Measurements from ENCODE around the gene GPR84. TPM values are rescaled to one million over a fixed set of nuclear protein-coding genes. Genes with fewer than 3 reads are reported as not detected.

GPR84 gene
- total RNA-seq, 1 donor from 2014 or later = 0.96 TPM

DNA sequence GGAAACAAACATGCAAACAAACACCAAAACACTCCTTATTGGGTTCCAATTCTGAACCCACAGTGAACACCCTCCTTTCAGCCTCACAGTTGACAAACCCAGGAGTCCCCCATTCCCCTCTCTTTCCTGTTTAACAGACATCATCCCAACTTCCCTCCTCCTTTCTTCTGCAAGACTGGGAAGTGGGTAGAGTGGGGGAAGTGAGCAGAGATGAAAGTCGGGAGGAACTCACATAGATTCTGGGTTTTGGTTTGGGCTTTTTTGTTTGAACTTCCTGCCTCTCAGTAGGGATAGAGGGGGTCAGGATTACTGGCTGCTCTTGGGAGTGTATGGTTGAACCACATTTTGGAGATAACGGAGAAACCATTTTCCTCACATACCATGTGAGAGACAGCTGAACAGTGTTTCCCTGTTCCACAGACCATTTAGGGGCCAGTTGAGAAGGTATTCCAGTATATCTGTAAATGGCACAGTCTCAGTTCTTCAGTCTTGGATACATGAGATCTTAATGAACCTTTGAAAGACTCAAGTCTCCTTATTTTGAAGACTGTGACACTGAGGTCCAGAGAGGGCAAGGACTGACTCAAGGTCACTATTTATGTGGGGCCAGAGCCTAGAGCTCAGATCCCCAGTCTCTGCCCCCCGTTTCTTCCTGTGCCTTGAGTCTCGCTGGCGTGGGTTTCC, 3.9 kb upstream of the GPR84 start:
- no peak for DNase-seq
- Histone ChIP-seq H3K27ac (no peak overlapping the region), H3K36me3 (no peaks in the 10 kb centered on the region), H3K27me3 (no peaks in the 10 kb centered on the region), H3K9me3 (no peaks in the 10 kb centered on the region), H3K4me3 (peak overlapping the region; percentile 30), H3K4me1 (peaks cover 35% of the 10 kb centered on the region)
- intact Hi-C loops (cut with DNase I) = loop anchor here (10.0 kb wide), 2 partner anchors 113 to 143 kb away; no protein-coding TSS in a partner anchor
- no peak for ATAC-seq
- TF ChIP-seq, protein P1, sequence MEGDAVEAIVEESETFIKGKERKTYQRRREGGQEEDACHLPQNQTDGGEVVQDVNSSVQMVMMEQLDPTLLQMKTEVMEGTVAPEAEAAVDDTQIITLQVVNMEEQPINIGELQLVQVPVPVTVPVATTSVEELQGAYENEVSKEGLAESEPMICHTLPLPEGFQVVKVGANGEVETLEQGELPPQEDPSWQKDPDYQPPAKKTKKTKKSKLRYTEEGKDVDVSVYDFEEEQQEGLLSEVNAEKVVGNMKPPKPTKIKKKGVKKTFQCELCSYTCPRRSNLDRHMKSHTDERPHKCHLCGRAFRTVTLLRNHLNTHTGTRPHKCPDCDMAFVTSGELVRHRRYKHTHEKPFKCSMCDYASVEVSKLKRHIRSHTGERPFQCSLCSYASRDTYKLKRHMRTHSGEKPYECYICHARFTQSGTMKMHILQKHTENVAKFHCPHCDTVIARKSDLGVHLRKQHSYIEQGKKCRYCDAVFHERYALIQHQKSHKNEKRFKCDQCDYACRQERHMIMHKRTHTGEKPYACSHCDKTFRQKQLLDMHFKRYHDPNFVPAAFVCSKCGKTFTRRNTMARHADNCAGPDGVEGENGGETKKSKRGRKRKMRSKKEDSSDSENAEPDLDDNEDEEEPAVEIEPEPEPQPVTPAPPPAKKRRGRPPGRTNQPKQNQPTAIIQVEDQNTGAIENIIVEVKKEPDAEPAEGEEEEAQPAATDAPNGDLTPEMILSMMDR (IDR thresholded peaks at IDR 0.05) = no peak

- TF ChIP-seq, protein P1 (IDR thresholded peaks at IDR 0.05) = no peak
- DNase-seq = no peak
- intact Hi-C loops (cut with DNase I) = loop anchor here (10.0 kb wide), 2 partner anchors 109 to 139 kb away; no protein-coding TSS in a partner anchor
- H3K9me3 ChIP-seq = no peaks in the 10 kb centered on the region
- H3K27me3 ChIP-seq = no peaks in the 10 kb centered on the region
- no peak for ATAC-seq
- peaks cover 17% of the 10 kb centered on the region for H3K4me1 ChIP-seq
- no peak overlapping the region for H3K4me3 ChIP-seq
- no peak overlapping the region for H3K27ac ChIP-seq
- no peaks in the 10 kb centered on the region for H3K36me3 ChIP-seq
Observed at GRCh38 chr12:54363618-54364017, 668 bp downstream of the GPR84 start.

GRCh38 chr12:54363047-54363446, 1.2 kb downstream of the GPR84 start:
- Histone ChIP-seq H3K9me3 (no peaks in the 10 kb centered on the region), H3K36me3 (no peaks in the 10 kb centered on the region), H3K27ac (no peak overlapping the region), H3K27me3 (no peaks in the 10 kb centered on the region), H3K4me3 (no peak overlapping the region), H3K4me1 (peaks cover 15% of the 10 kb centered on the region)
- ATAC-seq (no peak), DNase-seq (no peak)
- TF ChIP-seq, protein P1 (IDR thresholded peaks at IDR 0.05) = no peak
- intact Hi-C loops (cut with DNase I) = loop anchor here (10.0 kb wide), 2 partner anchors 108 to 138 kb away; no protein-coding TSS in a partner anchor

GRCh38 chr12:54360717-54361456, 3.4 kb downstream of the GPR84 start:
- ATAC-seq = peak; percentile 50
- TF ChIP-seq, protein P1 (IDR thresholded peaks at IDR 0.05) = peak; percentile 67
- Histone ChIP-seq H3K27me3 (no peaks in the 10 kb centered on the region), H3K9me3 (no peaks in the 10 kb centered on the region), H3K27ac (no peak overlapping the region), H3K36me3 (no peaks in the 10 kb centered on the region), H3K4me1 (peaks cover 18% of the 10 kb centered on the region), H3K4me3 (no peak overlapping the region)
- intact Hi-C loops (cut with DNase I) = loop anchor here (10.0 kb wide), 2 partner anchors 106 to 136 kb away; no protein-coding TSS in a partner anchor
- peak; percentile 87 for DNase-seq

- intact Hi-C loops (cut with DNase I) = loop anchor here (10.0 kb wide), 2 partner anchors 105 to 135 kb away; no protein-coding TSS in a partner anchor
- peaks cover 19% of the 10 kb centered on the region for H3K4me1 ChIP-seq
- H3K27ac ChIP-seq = peak overlapping the region; percentile 89
- TF ChIP-seq, protein P1 (IDR thresholded peaks at IDR 0.05) = no peak
- DNase-seq (no peak), ATAC-seq (no peak)
- H3K36me3 ChIP-seq = no peaks in the 10 kb centered on the region
- H3K9me3 ChIP-seq = no peaks in the 10 kb centered on the region
- peak overlapping the region; percentile 71 for H3K4me3 ChIP-seq
- no peaks in the 10 kb centered on the region for H3K27me3 ChIP-seq
Observed at GRCh38 chr12:54359762-54360351, 4.4 kb downstream of the GPR84 start.

Data from upper lobe of right lung (tissue), 1 donor.